B cell (primary cell): ENCODE data around the gene GAL.

Experiments
- CTCF ChIP-seq: fragments of 200-600 bp; IDR thresholded peaks from one replicate; pipeline ENCODE4 v1.8.0; 2022; ENCODE audit warnings: antibody characterized with exemption, mild to moderate bottlenecking
- EZH2 ChIP-seq: IDR thresholded peaks from 2 replicates; pipeline ENCODE4 v1.6.1; 2012; ENCODE audit warnings: borderline replicate concordance, low read depth, mild to moderate bottlenecking, moderate library complexity, low read length; ENCODE audit not compliant: insufficient read depth, poor library complexity, severe bottlenecking

GRCh38 chr11:68709062-68709461 is 24.7 kb downstream of the GAL start:
- TF ChIP-seq CTCF (no peak), EZH2 (no peak)
